H1 (cell line): ENCODE data around the gene GPS1. TPM values are rescaled to one million over a fixed set of nuclear protein-coding genes. Genes with fewer than 3 reads are reported as not detected.

ENCODE experiments used
- BCL11A ChIP-seq, 2 experiments: IDR thresholded peaks; one replicate each; pipeline ENCODE4 v1.6.1; 2011; ENCODE audit warnings: low read depth in 2 of 2, low read length in 2 of 2, mild to moderate bottlenecking in 2 of 2
- CEBPB ChIP-seq: IDR thresholded peaks from 2 replicates; pipeline ENCODE4 v1.6.1; 2012; ENCODE audit warnings: low read depth, low read length
- EGR1 ChIP-seq: IDR thresholded peaks from 2 replicates; pipeline ENCODE4 v1.6.1; 2011; ENCODE audit warnings: low read depth, low read length, borderline replicate concordance
- JUND ChIP-seq: IDR thresholded peaks from 2 replicates; pipeline ENCODE4 v1.6.1; 2011; ENCODE audit warnings: mild to moderate bottlenecking, improper control_type of control experiment, low read length
- KDM4A ChIP-seq: IDR thresholded peaks from one replicate; pipeline ENCODE4 v1.7.1; 2012; ENCODE audit warnings: low read depth, mild to moderate bottlenecking, moderate library complexity, low read length, inconsistent platforms; ENCODE audit not compliant: severe bottlenecking
- NANOG ChIP-seq: IDR thresholded peaks from 2 replicates; pipeline ENCODE4 v1.6.1; 2011; ENCODE audit warnings: low read length, low read depth, mild to moderate bottlenecking, inconsistent platforms; ENCODE audit not compliant: insufficient read depth, poor library complexity, severe bottlenecking
- RNF2 ChIP-seq: fragments of 200-900, 300-1000 bp; sonication (generic); IDR thresholded peaks from 2 replicates; pipeline ENCODE4 v1.7.1; 2016; ENCODE audit warnings: borderline replicate concordance, low read depth, mild to moderate bottlenecking, antibody characterized with exemption, low read length; ENCODE audit not compliant: poor library complexity, severe bottlenecking; ENCODE audit errors: missing control alignments
- SIRT6 ChIP-seq: IDR thresholded peaks from one replicate; pipeline ENCODE4 v1.7.1; 2012; ENCODE audit warnings: low read length, inconsistent platforms
- TBP ChIP-seq: IDR thresholded peaks from 2 replicates; pipeline ENCODE4 v1.6.1; 2011; ENCODE audit warnings: low read depth, low read length, improper control_type of control experiment
- TCF12 ChIP-seq: IDR thresholded peaks from 2 replicates; pipeline ENCODE4 v1.6.1; 2011; ENCODE audit warnings: low read depth, mild to moderate bottlenecking, low read length
- polyA plus RNA-seq, 7 experiments: library from polyadenylated mRNA; depleted of rRNA in 3 of 7; stranded (reverse) in 5 of 7; unstranded in 2 of 7; fragments of >200 nt in 5 of 7; fragments of 200-250 nt in 2 of 7; gene quantifications; 1 replicate in 5 of 7; 2 replicates in 1 of 7; 4 replicates in 1 of 7; pipeline versions ENCODE4 v1.2.1 to v1.2.3, GENCODE V29; 2011 to 2013; ENCODE audit warnings: missing spikeins in 2 of 7, mixed read lengths in 2 of 7
- total RNA-seq: library from RNA; stranded (reverse); fragmentation: NEBNext Ultra II Directional; extraction: Animal tissue kit (Norgen Biotek cat#: 25700); gene quantifications from 2 replicates; pipeline ENCODE4 v1.2.1, GENCODE V29; 2021

Gene GPS1
- total and polyA plus RNA-seq, 2 of the 8 experiments (the other 6 are each of a cell fraction or from before 2014, with no cell fraction given), result 153 to 277 TPM

DNA sequence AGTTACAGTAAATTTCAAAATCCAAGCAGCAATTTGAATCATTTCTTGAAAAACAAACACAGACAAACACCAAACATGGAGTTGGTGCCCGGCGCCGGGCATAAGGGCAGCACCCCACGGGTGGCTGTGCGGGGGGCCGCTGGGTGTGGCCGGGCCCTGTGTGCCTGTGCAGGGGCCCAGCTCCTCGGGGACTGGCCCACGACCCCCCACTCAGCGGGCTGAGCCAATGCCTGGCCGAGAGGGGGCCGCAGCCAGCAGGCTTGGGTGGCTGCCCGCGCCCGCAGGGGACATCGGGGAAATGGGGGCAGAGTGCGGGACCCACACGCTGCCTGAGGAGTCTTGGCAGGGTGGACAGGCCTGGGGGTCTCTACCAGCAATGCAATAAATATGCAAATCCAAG, 26.7 kb downstream of the GPS1 start (continued):
- no peak for TF ChIP-seq RNF2
- TF ChIP-seq CEBPB, result no peak
- TF ChIP-seq BCL11A (IDR thresholded peaks at IDR 0.05; ENCODE audit: low read depth in 2 of 2, low read length in 2 of 2), result no peak
- no peak for TF ChIP-seq JUND
- no peak for TF ChIP-seq EGR1
- no peak for TF ChIP-seq TCF12
- TF ChIP-seq NANOG, result no peak
- TF ChIP-seq KDM4A, result no peak
- no peak for TF ChIP-seq SIRT6
- no peak for TF ChIP-seq TBP
